Coronary artery (tissue), 2 donors: Measurements from ENCODE around the gene OSBPL1A.

Experiments used
- DNase-seq: peaks from one replicate; pipeline ENCODE4 v3.0.0-alpha.2; 2017; ENCODE audit warnings: low spot score
- H3K27ac ChIP-seq, 2 donors: fragments of 200-600 bp; sonication (generic); one replicate each; pipeline ENCODE4 v1.5.1; 2016 to 2019
- H3K4me3 ChIP-seq: fragments of 200-600 bp; sonication (generic); 2 replicates; pipeline ENCODE4 v1.5.1; 2016; ENCODE audit warnings: mild to moderate bottlenecking, moderate library complexity
- CTCF ChIP-seq: fragments of 200-600 bp; sonication (generic); IDR thresholded peaks from one replicate; pipeline ENCODE4 v1.5.1; 2019; ENCODE audit warnings: antibody characterized with exemption

The OSBPL1A gene

DNA sequence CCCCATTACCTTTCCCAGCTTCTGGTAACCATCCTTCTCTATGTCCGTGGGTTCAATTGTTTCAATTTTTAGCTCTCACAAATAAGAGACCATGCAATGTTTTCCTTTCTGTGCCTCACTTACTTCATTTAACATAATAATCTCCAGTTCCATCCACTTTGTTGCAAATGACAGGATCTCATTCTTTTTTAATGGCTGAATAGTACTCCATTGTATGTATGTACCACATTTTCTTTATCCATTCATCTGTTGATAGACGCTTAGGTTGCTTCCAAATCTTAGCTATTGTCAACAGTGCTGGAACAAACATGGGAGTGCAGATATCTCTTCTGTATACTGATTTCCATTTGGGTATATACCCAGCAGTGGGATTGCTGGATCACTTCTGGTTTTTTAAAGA, 256.9 kb downstream of the OSBPL1A start:
- no peak for TF ChIP-seq CTCF
- no peak overlapping the region for H3K27ac ChIP-seq
- DNase-seq: no peak
- no peak overlapping the region for H3K4me3 ChIP-seq

- peak; percentile 82 for DNase-seq
- H3K27ac ChIP-seq: peak within 1 kb of the TSS; percentile 12 to 68
- peak within 1 kb of the TSS; percentile 81 for H3K4me3 ChIP-seq
- TF ChIP-seq CTCF: no peak
Measured at GRCh38 chr18:24138789-24139616, 258.6 kb downstream of the OSBPL1A start, which contains the start of gene CABYR. CABYR (plus strand) TSS chr18:24139062; CDS start chr18:24143115, 4,053 bp downstream.

- no peak for TF ChIP-seq CTCF
- DNase-seq: no peak
- peak overlapping the region; percentile 81 for H3K4me3 ChIP-seq
- peak overlapping the region in 1 of 2 donors; percentile 68 for H3K27ac ChIP-seq
Measured at GRCh38 chr18:24138409-24138788, 259.2 kb downstream of the OSBPL1A start.

DNA sequence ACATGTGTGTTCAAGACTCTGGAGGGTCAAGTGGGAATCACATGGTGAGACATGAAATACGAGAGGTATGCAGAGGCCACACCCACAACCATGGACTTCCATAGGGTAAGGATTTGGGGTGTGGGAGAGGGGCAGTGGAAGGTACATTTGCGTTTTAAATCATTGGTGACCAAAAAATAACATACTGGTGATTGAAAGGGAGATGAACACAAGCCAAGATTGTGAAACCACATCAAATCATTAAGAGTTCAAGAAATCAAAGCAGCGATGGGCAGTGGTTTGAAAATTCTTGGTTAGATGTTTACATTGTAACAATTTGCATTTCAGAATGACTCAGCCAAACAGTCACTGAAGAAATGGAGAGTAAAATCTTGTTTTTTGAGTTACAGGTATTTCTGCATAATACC, 260.7 kb downstream of the OSBPL1A start:
- no peak overlapping the region for H3K4me3 ChIP-seq
- no peak for DNase-seq
- TF ChIP-seq CTCF: no peak
- H3K27ac ChIP-seq: no peak overlapping the region

GRCh38 chr18:24130494-24130893, 267.1 kb downstream of the OSBPL1A start:
- Histone ChIP-seq H3K27ac (no peak overlapping the region), H3K4me3 (no peak overlapping the region)
- no peak for DNase-seq
- no peak for TF ChIP-seq CTCF

DNA sequence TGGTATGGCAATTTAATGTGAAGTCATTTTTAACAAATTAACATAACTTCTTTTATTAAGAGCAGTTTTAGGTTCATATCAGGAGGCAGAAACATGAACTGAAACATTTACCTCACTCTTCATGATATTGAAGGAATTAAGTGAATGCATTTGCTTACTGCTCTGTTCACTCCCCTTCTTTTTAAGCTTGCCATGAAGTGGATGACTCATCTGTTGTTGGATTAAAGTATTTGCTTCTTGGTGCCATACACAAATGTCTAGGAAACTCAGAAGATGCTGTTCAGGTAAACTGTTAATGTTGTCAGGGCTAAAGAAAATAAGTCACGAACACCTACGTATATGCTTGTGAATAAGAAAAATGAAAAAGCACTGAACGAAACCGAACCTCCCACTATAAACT, 268.9 kb downstream of the OSBPL1A start:
- no peak overlapping the region for H3K4me3 ChIP-seq
- no peak overlapping the region for H3K27ac ChIP-seq
- TF ChIP-seq CTCF: no peak
- DNase-seq: no peak

- TF ChIP-seq CTCF: no peak
Measured at GRCh38 chr18:24127735-24128134, 269.9 kb downstream of the OSBPL1A start.

More at GRCh38 chr18:24127735-24128134, 269.9 kb downstream of the OSBPL1A start:
- no peak overlapping the region for H3K27ac ChIP-seq
- no peak for DNase-seq
- H3K4me3 ChIP-seq: no peak overlapping the region
